ENCODE measurements around the gene SPINK6.

DNA sequence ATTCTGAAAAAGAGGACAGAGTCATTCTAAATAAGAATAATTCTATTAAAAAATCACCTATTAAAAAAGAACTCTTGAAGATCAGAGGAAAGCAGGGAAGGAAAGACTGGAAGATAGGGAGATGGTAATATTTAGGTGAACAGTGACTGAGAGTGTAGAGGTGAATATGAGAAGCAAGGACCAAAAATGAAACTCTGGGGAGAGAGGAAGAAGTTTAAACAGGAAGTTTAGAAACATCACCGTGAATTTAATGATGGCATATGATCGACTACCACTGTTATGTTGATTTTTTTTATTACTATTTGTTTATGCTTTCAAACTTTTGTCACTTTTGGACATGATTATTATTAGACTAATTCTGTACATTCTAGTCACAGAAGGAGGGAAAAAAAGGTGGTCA lies 1.7 kb upstream of the SPINK6 start:
- TF ChIP-seq, protein P1, sequence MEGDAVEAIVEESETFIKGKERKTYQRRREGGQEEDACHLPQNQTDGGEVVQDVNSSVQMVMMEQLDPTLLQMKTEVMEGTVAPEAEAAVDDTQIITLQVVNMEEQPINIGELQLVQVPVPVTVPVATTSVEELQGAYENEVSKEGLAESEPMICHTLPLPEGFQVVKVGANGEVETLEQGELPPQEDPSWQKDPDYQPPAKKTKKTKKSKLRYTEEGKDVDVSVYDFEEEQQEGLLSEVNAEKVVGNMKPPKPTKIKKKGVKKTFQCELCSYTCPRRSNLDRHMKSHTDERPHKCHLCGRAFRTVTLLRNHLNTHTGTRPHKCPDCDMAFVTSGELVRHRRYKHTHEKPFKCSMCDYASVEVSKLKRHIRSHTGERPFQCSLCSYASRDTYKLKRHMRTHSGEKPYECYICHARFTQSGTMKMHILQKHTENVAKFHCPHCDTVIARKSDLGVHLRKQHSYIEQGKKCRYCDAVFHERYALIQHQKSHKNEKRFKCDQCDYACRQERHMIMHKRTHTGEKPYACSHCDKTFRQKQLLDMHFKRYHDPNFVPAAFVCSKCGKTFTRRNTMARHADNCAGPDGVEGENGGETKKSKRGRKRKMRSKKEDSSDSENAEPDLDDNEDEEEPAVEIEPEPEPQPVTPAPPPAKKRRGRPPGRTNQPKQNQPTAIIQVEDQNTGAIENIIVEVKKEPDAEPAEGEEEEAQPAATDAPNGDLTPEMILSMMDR (IDR thresholded peaks at IDR 0.05), result no peak
- TF ChIP-seq CBX8 (IDR thresholded peaks at IDR 0.05) (no peak), RAD21 (conservative IDR thresholded peaks at IDR 0.05 in 1 of 2, IDR thresholded peaks at IDR 0.05 in 1 of 2) (no peak), MAZ (IDR thresholded peaks at IDR 0.05; ENCODE audit: borderline replicate concordance, low read depth, low read length) (no peak), FOXS1 (CRISPR knock-in tag; IDR thresholded peaks at IDR 0.05) (no peak), ZSCAN20 (CRISPR knock-in tag; IDR thresholded peaks at IDR 0.05) (no peak), RNF2 (IDR thresholded peaks at IDR 0.05; ENCODE audit: borderline replicate concordance, low read depth) (no peak), RCOR1 (IDR thresholded peaks at IDR 0.05; ENCODE audit: low read depth, low read length) (no peak)
- TF ChIP-seq, protein P2, sequence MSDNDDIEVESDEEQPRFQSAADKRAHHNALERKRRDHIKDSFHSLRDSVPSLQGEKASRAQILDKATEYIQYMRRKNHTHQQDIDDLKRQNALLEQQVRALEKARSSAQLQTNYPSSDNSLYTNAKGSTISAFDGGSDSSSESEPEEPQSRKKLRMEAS (IDR thresholded peaks at IDR 0.05), result no peak
- TF ChIP-seq, protein P3, sequence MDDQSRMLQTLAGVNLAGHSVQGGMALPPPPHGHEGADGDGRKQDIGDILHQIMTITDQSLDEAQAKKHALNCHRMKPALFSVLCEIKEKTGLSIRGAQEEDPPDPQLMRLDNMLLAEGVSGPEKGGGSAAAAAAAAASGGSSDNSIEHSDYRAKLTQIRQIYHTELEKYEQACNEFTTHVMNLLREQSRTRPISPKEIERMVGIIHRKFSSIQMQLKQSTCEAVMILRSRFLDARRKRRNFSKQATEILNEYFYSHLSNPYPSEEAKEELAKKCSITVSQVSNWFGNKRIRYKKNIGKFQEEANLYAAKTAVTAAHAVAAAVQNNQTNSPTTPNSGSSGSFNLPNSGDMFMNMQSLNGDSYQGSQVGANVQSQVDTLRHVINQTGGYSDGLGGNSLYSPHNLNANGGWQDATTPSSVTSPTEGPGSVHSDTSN (IDR thresholded peaks at IDR 0.05), result no peak
- TF ChIP-seq, protein P4, sequence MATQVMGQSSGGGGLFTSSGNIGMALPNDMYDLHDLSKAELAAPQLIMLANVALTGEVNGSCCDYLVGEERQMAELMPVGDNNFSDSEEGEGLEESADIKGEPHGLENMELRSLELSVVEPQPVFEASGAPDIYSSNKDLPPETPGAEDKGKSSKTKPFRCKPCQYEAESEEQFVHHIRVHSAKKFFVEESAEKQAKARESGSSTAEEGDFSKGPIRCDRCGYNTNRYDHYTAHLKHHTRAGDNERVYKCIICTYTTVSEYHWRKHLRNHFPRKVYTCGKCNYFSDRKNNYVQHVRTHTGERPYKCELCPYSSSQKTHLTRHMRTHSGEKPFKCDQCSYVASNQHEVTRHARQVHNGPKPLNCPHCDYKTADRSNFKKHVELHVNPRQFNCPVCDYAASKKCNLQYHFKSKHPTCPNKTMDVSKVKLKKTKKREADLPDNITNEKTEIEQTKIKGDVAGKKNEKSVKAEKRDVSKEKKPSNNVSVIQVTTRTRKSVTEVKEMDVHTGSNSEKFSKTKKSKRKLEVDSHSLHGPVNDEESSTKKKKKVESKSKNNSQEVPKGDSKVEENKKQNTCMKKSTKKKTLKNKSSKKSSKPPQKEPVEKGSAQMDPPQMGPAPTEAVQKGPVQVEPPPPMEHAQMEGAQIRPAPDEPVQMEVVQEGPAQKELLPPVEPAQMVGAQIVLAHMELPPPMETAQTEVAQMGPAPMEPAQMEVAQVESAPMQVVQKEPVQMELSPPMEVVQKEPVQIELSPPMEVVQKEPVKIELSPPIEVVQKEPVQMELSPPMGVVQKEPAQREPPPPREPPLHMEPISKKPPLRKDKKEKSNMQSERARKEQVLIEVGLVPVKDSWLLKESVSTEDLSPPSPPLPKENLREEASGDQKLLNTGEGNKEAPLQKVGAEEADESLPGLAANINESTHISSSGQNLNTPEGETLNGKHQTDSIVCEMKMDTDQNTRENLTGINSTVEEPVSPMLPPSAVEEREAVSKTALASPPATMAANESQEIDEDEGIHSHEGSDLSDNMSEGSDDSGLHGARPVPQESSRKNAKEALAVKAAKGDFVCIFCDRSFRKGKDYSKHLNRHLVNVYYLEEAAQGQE (IDR thresholded peaks at IDR 0.05), result no peak
